HuH-7 (cell line): ENCODE results near the gene CCDC149.
"Not testable (repeated sequence)": the region's sequence is repeated elsewhere in the genome, so short reads cannot be mapped to it uniquely, and the experiment has no call there.

Experiments
- DNase-seq: peaks from one replicate; pipeline ENCODE4 v3.0.0; 2011; ENCODE audit warnings: low spot score

Gene CCDC149

DNA sequence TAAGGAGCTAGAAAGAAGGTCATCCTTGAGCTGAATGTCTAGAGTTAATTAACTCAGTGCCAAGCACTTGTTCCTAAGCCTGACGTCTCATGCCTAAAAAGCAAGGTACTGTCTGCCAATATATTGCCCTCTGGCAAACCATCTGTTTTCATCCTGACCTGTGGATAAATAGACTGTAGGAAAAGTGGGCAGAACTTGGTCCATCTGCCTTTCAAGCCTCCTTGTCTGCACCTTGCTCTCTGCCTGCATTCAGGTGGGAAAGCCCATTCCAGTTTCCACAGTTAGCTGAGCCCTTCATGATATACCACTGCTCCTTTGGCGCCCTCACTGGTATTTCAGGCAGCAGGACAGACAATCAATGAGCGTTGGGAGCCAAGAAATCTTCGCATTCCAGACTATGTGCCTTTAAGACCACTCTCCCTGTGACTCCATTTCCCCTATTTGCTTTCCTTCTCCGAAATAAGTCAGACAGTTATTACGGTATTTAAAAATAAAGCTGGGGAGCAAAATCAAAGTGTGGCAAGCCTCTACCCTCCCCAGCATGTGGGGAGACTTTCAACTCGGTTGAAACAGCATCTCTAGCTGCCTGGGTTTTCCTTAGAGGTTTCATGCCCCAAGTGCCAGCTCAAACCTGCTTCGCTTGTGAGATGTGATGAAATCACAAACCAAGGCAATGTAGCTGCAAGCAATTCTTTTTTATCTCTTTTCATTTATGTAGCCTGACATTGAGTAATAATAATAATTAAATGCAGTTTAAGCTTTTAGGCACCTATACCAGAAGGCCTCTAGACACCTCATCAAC lies 2.5 kb upstream of the CCDC149 start:
- DNase-seq, result peak; percentile 52

GRCh38 chr4:24914460-24914859 lies 1.6 kb upstream of the CCDC149 start:
- no peak for DNase-seq

- no peak for DNase-seq
Measured at GRCh38 chr4:24913119-24913485, 260 bp upstream of the CCDC149 start.

- no peak for DNase-seq
Measured at GRCh38 chr4:24910499-24910898, 2.3 kb downstream of the CCDC149 start.

DNA sequence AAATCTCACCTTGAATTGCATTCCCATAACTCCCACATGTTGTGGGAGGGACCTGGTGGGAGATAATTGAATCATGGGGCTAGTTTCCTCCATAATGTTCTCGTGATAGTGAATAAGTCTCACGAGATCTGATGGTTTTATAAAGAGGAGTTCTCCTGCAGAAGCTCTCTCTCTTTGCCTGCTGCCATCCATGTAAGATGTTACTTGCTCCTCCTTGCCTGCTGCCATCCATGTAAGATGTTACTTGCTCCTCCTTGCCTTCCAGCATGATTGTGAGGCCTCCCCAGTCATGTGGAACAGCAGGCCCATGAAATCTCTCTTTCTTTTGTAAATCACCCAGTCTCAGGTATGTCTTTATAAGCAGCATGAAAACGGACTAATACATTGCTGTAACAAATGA lies 3.2 kb downstream of the CCDC149 start:
- not testable (repeated sequence) for DNase-seq

DNA sequence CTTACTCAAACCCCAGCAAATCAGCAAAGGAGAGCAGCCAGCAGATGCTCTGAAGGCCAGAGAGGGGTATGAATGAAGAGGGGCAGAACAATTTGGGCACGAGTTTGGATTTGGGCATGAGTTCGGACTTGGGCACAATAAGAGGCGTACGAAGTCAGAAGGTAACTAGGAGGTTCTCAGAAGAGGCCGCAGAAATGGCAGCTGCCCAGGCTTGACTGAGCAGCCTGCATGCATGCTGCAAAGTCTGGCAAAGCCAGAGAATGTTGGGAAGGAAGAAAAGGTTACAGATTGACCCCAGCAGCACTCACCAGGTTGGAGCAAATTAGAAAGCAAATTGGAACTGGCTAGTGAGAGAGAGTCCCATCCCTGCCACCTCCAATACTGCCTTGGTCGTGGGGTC lies 15.2 kb downstream of the CCDC149 start:
- DNase-seq, result no peak

DNA sequence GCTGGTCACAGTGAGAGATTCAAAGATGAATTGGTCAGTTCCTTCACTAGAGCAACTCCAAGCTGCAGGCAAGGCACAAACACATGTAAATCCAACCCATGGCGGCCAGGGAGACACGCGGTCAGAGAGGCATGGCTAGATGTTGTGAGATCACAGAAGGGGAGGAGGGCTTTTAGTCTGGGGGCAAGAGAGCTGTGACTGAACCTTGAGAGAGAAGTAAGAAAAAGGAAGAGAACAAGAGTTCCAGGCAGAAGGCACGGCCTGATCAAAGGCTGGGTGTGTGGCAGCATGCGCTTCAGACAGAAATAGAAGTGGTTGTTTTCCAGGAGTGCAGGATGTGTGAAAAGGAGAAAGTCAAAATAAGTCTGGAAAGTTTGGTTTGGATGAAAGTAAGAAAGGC lies 15.9 kb downstream of the CCDC149 start:
- no peak for DNase-seq

- DNase-seq, result no peak
Measured at GRCh38 chr4:24896056-24896455, 16.8 kb downstream of the CCDC149 start.

- no peak for DNase-seq
Measured at GRCh38 chr4:24895461-24895860, 17.4 kb downstream of the CCDC149 start.

- no peak for DNase-seq
Measured at GRCh38 chr4:24894846-24895245, 18.0 kb downstream of the CCDC149 start.

GRCh38 chr4:24894243-24894642 lies 18.6 kb downstream of the CCDC149 start:
- DNase-seq, result no peak

DNA sequence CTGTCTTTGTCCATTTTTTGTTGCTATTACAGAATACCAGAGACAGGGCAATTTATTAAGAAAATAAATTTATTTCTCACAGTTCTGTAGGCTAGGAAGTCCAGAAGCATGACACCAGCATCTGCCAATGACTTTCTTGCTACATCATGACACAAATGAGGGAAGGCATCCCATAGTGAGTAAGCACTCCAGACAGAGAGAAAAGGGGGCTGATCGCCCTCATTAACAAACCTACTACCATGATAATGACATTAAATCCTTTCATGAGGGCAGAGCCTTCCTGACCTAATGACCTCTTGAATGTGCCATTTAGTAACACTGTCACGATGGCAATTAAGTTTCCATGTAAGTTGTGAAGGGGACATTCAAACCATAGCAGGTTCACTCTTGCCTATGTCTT lies 20.1 kb downstream of the CCDC149 start:
- DNase-seq, result no peak

GRCh38 chr4:24892278-24892677 lies 20.6 kb downstream of the CCDC149 start:
- no peak for DNase-seq

DNA sequence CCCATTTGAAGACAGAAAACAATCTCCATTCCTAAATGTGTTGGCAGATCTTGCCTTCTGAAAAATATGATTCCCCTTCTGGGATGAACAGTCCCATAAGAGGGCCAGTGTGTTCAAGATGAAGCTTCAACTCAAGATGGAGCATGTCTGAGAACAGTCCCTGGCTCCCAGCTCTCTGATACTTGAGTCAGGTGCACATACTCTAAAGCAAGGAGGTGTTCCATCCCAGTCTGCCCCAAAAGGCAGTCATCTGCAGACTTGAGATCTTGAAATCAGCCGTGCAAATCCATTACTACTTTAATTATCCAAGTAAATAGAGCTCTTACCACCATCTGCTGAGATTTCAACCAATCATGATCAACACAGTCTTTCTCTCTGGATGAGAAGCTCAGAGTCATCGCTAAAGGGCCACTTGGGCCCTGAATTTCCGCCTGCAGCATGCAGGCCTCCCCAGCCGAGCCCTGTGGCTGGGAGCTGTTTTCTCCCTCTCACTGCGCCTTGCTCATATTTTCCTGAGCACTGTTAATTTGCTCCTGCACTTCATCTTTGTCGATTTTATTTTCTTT lies 22.2 kb downstream of the CCDC149 start:
- no peak for DNase-seq

DNA sequence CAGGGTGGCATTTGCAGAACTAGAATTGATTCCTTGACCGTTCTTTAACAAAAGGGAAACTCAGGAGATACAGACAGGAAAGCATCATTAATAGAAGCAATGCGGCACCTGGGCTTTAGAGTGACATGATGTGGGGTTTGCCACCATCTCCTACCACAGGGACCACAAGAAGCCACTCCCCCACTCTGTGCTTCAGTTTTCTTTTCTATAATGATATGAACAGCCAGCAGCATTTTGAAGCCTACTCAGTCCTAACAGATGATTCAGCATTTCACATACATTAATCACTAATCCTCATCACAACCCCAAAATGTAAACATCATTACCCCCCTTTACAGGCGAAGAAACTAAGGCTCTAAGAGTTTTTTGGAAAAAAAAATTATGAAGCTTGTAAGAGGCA lies 22.9 kb downstream of the CCDC149 start:
- no peak for DNase-seq

DNA sequence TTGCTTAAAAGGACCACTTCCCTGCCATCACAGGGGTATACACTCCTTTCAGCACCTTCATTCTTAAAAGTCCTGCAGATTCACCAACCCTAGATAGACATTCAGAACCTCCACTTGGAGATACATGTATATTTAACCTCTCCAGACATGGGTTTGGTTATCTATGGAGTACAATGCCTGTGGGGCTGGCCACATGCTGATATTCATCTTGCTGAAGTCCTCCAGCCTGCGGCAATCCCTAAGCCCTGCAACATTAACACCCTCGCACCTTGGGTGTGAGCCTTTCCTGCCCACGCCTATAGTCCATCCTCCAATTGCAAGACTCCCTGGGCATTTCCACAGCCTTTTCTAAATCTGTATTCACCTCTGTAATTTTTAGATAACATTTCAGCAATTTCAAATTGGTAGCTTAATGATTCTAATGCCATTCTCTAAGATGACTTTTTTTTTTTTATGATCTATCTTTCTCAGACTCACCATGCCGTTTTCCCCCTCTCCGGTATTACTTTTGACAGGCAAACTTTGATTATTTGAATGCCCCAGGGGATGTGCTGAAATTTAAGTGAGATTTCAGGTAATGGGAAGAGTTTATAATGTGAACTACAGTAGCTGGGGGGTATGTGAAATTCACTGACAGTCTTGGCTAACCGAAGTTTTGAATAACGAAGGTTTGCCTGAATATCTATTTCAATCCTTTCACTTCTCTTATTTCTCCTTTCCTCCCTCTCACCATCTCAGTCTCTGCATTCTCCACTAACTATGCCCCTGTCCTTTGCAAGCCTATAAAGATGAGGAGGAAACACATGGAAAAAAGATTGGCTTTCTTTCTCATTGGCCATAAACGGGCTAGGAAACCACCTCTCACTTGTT lies 24.1 kb downstream of the CCDC149 start:
- DNase-seq, result no peak

GRCh38 chr4:24887881-24888430 lies 24.9 kb downstream of the CCDC149 start:
- DNase-seq, result no peak

GRCh38 chr4:24886596-24886995 lies 26.2 kb downstream of the CCDC149 start:
- no peak for DNase-seq

DNA sequence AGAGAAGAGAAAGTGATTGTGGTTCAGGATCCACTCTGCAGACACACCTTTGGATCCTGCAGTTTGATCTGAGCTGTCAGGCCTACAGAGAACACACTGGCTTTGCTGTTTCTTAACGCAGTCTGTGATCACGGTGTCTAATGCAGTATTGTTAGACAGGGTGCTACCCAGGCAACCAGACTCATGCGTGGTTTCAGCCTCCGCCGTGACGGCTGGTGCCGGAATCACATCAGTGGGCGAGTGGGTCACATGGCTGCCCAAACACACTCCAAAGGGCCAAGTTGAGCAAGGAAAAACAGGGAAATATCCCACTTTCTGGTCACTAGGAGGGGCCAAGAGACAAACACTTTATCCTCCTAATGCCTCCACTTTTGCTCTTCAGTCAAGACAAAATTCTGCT lies 27.5 kb downstream of the CCDC149 start:
- no peak for DNase-seq

DNA sequence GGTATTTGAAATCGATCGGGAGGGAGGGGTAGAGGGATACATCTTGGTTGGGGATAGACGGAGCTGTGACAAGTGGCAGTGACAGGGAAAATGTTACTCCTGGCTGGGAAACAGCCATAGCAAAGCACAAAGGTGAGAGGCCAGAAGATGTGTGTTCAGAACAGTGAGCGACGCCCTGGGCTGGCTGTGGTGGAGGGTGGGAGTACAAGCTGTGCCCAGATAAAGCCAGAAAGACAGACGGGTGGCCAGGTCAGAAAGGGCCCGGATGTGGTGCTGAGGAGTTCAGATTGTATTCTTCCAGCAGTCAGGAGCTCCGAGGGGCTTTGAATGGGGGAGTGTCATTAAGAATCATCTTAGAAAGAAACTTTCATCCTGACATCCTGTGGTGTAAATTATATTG lies 27.9 kb downstream of the CCDC149 start:
- peak; percentile 24 for DNase-seq

DNA sequence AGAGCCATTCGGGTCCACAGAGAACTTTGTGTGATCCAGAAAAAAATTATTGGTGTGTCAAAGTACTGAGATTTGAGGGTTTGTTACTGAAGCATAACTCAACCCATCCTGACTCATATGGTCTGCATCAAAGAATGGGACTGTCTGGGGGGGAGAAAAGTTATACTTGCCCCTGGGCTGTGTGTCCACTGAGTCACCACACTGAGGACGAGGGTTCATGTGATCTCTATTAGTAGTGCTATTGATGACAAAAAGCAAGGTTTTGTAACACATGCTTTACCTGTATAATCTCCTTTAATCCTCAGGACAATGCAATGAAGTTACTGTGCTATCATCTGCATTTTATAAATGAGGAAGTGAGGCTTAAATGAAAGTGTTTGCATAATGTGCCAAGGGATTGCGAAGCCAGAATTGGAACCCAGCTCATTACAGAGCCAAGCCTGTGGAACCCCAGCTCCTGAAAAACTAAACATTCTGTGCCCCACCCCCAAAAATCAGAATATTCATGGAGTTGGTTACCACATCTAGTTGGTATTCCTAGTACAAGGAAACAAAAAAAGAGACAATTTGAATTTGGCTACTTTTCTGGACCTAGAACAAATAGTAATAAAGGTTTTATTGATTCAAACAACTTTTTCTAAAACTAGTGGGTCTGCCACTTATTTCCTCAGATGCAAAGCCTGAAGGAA lies 31.2 kb downstream of the CCDC149 start:
- DNase-seq, result no peak

GRCh38 chr4:24880186-24880585 lies 32.7 kb downstream of the CCDC149 start:
- DNase-seq, result no peak
